GM06990 (cell line): ENCODE results near the gene PRRX2.

Experiments used
- DNase-seq: peaks from one replicate; pipeline ENCODE4 v3.0.0-alpha.2; 2011; ENCODE audit not compliant: insufficient read length; ENCODE audit errors: extremely low read depth
- H3K27me3 ChIP-seq: replicated peaks from 2 replicates; pipeline ENCODE4 v1.6.0; 2011; ENCODE audit warnings: low read length; ENCODE audit not compliant: control insufficient read depth, insufficient read depth
- H3K36me3 ChIP-seq: 2 replicates; pipeline ENCODE4 v1.5.1; 2011; ENCODE audit warnings: low read length; ENCODE audit not compliant: control insufficient read depth, insufficient read depth
- H3K4me3 ChIP-seq: replicated peaks from 2 replicates; pipeline ENCODE4 v1.5.1; 2011; ENCODE audit warnings: low read depth, mild to moderate bottlenecking, control low read depth, low read length
- CTCF ChIP-seq: IDR thresholded peaks from 2 replicates; pipeline ENCODE4 v1.5.1; 2011; ENCODE audit warnings: low read length, control low read depth, mild to moderate bottlenecking, inconsistent platforms; ENCODE audit not compliant: insufficient read depth, poor library complexity, severe bottlenecking

PRRX2 gene

DNA sequence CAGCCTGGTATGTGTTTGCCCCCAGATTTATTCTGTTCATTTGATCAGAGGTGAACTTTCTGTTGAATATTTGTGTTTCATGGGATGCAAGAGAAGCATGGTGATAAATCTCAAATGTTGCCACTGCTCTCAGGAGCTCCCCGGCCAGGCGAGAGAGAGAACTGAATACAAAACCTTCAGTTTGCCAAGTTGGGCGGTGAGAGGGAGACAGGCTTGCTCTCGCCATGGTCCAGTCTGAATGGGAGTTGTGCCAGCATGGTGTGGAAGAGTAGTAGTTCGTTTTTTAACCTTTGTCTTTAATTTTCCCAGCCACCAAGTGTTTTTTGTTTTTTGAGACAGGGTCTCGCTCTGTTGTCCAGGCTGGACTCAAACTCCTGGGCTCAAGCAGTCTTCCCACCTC is 36.7 kb upstream of the PRRX2 start:
- peaks cover 5% of the 10 kb centered on the region for H3K36me3 ChIP-seq
- DNase-seq: no peak
- H3K4me3 ChIP-seq: no peak overlapping the region

DNA sequence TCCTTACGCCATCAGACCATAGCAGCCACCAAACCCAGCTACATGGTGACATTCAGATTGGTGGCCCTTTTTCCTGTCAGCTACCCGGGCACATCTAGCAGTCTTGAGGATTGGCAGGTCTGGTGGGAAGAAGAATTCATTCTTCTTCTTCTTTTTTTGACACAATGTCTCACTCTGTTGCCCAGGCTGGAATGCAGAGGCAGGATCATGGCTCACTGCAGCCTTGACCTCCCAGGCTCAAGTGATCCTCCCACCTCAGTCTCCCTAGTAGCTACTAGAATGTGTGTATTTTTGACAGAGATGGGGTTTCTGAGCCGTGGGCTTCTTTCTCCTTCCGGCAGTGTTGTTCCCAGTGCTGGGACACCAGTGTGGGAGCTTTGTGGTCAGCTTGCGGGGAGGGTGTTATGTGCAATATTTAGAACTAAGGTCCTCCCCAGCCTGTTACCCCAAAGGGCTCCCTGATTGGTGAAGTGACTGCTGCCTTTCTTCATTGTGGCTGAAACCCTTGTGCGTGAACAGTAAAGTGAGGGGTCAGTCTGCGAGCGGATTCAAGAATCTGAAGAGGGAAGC is 36.1 kb upstream of the PRRX2 start:
- no peak overlapping the region for H3K4me3 ChIP-seq
- no peak for DNase-seq
- peaks cover 10% of the 10 kb centered on the region for H3K36me3 ChIP-seq

More for the DNA sequence above, 36.7 kb upstream of the PRRX2 start:
- H3K27me3 ChIP-seq: no peaks in the 10 kb centered on the region
- TF ChIP-seq CTCF: no peak

GRCh38 chr9:129630967-129631673 is 34.3 kb upstream of the PRRX2 start:
- Histone ChIP-seq H3K4me3 (no peak overlapping the region), H3K27me3 (no peaks in the 10 kb centered on the region), H3K36me3 (peaks cover 18% of the 10 kb centered on the region)
- DNase-seq: no peak
- no peak for TF ChIP-seq CTCF

More for the DNA sequence above, 36.1 kb upstream of the PRRX2 start:
- TF ChIP-seq CTCF: no peak
- no peaks in the 10 kb centered on the region for H3K27me3 ChIP-seq

DNA sequence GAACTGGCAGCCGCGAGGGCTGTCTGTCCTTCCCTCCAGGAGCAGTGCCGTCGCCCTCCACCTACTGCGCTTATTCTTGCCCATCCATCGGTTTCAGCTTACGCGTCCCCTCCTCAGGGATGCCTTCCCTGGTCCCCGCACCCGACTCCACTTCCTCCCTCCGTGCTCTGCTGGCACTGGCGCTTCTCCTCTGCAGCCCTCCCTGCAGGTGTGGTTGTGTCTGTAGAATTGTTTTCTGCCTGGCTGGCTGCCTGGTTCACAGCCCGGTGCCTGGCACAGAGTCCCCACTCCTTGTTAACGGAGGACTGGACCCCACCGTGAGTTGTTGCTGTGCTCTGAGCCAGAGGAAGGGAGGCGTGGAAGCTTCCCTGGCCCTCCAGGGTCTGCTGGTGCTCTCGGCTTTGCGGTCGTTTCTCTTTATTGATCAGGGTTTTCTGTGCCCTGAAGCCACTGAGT is 33.7 kb upstream of the PRRX2 start:
- peaks cover 18% of the 10 kb centered on the region for H3K36me3 ChIP-seq
- H3K27me3 ChIP-seq: no peaks in the 10 kb centered on the region
- no peak for DNase-seq
- no peak overlapping the region for H3K4me3 ChIP-seq
- no peak for TF ChIP-seq CTCF

GRCh38 chr9:129632460-129632859 is 33.0 kb upstream of the PRRX2 start:
- H3K4me3 ChIP-seq: no peak overlapping the region
- DNase-seq: no peak
- no peak for TF ChIP-seq CTCF
- H3K36me3 ChIP-seq: peaks cover 25% of the 10 kb centered on the region
- H3K27me3 ChIP-seq: no peaks in the 10 kb centered on the region
